ENCODE data around the gene MYMK. TPM values are rescaled to one million over a fixed set of nuclear protein-coding genes. Genes with fewer than 3 reads are reported as not detected.

Gene MYMK
- total RNA-seq, 2 donors from 2014 or later: not detected

DNA sequence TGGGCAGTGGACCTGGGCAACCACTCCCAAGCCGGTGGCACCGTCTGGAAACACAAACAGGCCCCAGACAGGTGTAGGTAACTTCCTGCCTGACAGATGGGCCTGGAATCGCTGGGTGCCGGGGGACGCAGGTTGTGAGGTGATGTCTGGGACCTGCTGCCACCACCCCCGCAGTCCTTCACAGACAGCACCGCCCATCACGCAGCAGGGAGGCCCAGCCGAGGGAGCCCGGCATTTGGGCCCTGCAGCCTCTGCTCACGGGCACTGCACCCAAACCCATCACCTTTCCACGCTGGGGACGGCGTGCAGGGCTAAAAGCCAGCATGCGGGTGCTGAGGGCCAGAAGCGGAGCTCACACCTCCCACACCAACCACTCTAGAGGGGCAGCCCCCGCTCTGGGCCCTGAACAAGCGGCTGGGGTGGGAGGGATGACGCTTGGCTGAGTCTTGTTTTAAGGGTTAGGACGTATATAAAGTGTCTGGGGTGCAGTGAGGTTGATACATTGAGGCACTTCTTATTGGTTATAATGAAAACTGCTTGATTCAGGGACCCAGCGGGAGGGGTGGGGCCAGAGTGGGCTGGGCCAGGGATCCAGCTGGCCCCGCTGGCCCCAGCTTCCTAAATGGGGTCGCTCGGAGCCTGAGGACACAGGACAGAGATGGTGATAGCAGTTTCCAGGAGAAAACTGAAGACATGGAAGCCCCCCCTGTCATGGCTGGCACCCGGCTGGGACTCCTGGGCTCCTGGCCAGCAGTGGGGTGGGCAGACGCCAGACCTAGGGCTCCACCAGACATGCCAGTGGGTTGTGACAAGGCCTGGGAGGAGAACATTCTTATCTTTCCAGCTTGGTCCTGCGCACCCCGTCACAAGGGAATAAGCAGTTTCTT lies 11.3 kb downstream of the MYMK start:
- Histone ChIP-seq H3K36me3 (ENCODE audit: control insufficient read depth, insufficient read depth, low read length) (no peaks in the 10 kb centered on the region), H3K9me3 (ENCODE audit: control insufficient read depth, low read length) (no peaks in the 10 kb centered on the region), H3K9ac (ENCODE audit: extremely low read depth, low read length, poor library complexity, severe bottlenecking) (no peak overlapping the region), H3K4me3 (ENCODE audit: low read length) (no peak overlapping the region), H3K27ac (ENCODE audit: low read depth, low read length) (no peak overlapping the region), H3K4me1 (ENCODE audit: control insufficient read depth, insufficient read depth, low read length) (peaks cover 5% of the 10 kb centered on the region), H3K27me3 (ENCODE audit: control insufficient read depth, insufficient read depth, low read length, poor library complexity, severe bottlenecking) (no peaks in the 10 kb centered on the region)
- peaks cover 8% of the 10 kb centered on the region for H3K4me1 Mint-ChIP-seq
- H3K9me3 Mint-ChIP-seq: no peaks in the 10 kb centered on the region
- H3K36me3 Mint-ChIP-seq (ENCODE audit: low read depth): no peaks in the 10 kb centered on the region
- H3K27ac Mint-ChIP-seq: no peak overlapping the region
- TF ChIP-seq, protein P1, sequence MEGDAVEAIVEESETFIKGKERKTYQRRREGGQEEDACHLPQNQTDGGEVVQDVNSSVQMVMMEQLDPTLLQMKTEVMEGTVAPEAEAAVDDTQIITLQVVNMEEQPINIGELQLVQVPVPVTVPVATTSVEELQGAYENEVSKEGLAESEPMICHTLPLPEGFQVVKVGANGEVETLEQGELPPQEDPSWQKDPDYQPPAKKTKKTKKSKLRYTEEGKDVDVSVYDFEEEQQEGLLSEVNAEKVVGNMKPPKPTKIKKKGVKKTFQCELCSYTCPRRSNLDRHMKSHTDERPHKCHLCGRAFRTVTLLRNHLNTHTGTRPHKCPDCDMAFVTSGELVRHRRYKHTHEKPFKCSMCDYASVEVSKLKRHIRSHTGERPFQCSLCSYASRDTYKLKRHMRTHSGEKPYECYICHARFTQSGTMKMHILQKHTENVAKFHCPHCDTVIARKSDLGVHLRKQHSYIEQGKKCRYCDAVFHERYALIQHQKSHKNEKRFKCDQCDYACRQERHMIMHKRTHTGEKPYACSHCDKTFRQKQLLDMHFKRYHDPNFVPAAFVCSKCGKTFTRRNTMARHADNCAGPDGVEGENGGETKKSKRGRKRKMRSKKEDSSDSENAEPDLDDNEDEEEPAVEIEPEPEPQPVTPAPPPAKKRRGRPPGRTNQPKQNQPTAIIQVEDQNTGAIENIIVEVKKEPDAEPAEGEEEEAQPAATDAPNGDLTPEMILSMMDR (conservative IDR thresholded peaks at IDR 0.05): no peak
- H3K4me3 Mint-ChIP-seq: no peak overlapping the region
- no peak for DNase-seq
- H3K27me3 Mint-ChIP-seq (ENCODE audit: insufficient read depth): no peaks in the 10 kb centered on the region
- WGBS, 2 experiments (ENCODE audit: insufficient coverage in 1 of 2, insufficient read length in 1 of 2): 89 to 91% methylated on average over 15 to 28 of the region's 28 CpGs

DNA sequence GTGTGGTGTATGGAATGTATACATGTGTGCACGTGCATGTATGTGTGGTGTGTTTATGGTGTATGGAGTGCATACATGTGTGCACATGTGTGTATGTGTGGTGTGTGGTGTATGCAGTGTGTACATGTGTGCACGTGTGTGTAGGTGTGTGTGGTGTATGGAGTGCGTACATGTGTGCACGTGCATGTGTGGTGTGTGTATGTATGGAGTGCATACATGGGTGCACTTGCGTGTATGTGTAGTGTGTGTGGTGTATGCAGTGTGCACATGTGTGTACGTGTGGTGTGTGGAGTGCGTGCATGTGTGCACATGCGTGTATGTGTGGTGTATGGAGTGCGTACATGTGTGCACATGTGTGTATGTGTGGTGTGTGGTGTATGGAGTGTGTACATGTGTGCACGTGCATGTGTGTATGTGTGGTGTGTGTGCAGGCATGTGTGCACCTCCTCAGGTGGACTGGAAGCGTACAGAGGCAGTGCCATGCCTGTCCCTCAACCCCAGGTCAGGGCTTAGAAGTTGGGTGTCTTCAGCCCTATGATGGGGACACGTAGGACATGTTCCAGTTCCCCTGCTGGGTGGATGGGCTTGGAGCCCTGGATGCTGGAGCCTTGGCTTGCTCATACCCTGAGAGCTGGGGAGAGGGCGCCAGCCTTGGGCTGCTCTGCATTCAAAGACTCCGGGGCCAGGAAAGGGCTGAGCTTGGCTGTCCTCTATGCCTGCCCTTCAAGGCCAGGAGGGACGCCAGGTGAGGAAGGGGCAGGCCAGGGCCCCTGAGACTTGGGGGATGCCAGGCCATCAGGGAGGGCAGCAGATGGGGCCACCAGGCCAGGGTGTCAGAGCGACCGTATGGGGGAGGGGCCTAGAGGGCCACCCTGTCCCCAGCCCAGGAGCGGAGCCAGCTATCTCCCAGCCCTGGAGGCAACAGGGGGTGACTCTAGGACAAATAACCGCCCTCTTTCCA lies 12.2 kb downstream of the MYMK start:
- TF ChIP-seq, protein P1 (conservative IDR thresholded peaks at IDR 0.05): no peak
- H3K27ac ChIP-seq (ENCODE audit: low read depth, low read length): no peak overlapping the region
- WGBS, 2 experiments (ENCODE audit: insufficient coverage in 1 of 2, insufficient read length in 1 of 2): 89 to 92% methylated on average over 14 to 19 of the region's 19 CpGs
- H3K4me3 ChIP-seq (ENCODE audit: low read length): no peak overlapping the region
- no peaks in the 10 kb centered on the region for H3K36me3 ChIP-seq (ENCODE audit: control insufficient read depth, insufficient read depth, low read length)
- no peaks in the 10 kb centered on the region for H3K9me3 Mint-ChIP-seq
- H3K27me3 Mint-ChIP-seq (ENCODE audit: insufficient read depth): no peaks in the 10 kb centered on the region
- H3K27me3 ChIP-seq (ENCODE audit: control insufficient read depth, insufficient read depth, low read length, poor library complexity, severe bottlenecking): no peaks in the 10 kb centered on the region
- H3K9ac ChIP-seq (ENCODE audit: extremely low read depth, low read length, poor library complexity, severe bottlenecking): no peak overlapping the region
- DNase-seq: no peak
- no peaks in the 10 kb centered on the region for H3K36me3 Mint-ChIP-seq (ENCODE audit: low read depth)
- H3K4me1 ChIP-seq (ENCODE audit: control insufficient read depth, insufficient read depth, low read length): peaks cover 5% of the 10 kb centered on the region
- no peak overlapping the region for H3K4me3 Mint-ChIP-seq
- H3K9me3 ChIP-seq (ENCODE audit: control insufficient read depth, low read length): no peaks in the 10 kb centered on the region
- H3K27ac Mint-ChIP-seq: no peak overlapping the region
- peaks cover 8% of the 10 kb centered on the region for H3K4me1 Mint-ChIP-seq

DNA sequence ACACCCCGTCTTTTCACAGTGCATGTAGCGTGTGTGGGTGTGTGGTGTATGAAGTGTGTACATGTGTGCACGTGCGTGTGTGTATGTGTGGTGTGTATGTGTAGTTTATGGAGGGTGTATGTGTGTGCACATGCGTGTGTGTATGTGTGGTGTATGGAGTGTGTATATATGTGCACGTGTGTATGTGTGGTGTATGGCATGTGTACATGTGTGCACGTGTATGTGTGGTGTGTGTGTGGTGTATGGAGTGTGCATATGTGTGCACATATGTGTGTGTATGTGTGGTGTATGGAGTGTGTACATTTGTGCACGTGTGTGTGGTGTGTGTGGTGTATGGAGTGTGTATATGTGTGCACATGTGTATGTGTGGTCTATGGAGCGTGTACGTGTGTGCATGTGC lies 13.2 kb downstream of the MYMK start:
- no peak overlapping the region for H3K27ac ChIP-seq (ENCODE audit: low read depth, low read length)
- H3K4me3 ChIP-seq (ENCODE audit: low read length): no peak overlapping the region
- Mint-ChIP-seq H3K27ac (no peak overlapping the region), H3K4me1 (peaks cover 8% of the 10 kb centered on the region), H3K4me3 (no peak overlapping the region), H3K27me3 (ENCODE audit: insufficient read depth) (no peaks in the 10 kb centered on the region), H3K9me3 (no peaks in the 10 kb centered on the region), H3K36me3 (ENCODE audit: low read depth) (no peaks in the 10 kb centered on the region)
- H3K4me1 ChIP-seq (ENCODE audit: control insufficient read depth, insufficient read depth, low read length): peaks cover 5% of the 10 kb centered on the region
- 75 to 83% methylated on average over 8 to 10 of the region's 10 CpGs for WGBS, 2 experiments (ENCODE audit: insufficient coverage in 1 of 2, insufficient read length in 1 of 2)
- no peak for DNase-seq
- H3K27me3 ChIP-seq (ENCODE audit: control insufficient read depth, insufficient read depth, low read length, poor library complexity, severe bottlenecking): no peaks in the 10 kb centered on the region
- TF ChIP-seq, protein P1 (conservative IDR thresholded peaks at IDR 0.05): no peak
- H3K36me3 ChIP-seq (ENCODE audit: control insufficient read depth, insufficient read depth, low read length): no peaks in the 10 kb centered on the region
- H3K9me3 ChIP-seq (ENCODE audit: control insufficient read depth, low read length): no peaks in the 10 kb centered on the region
- no peak overlapping the region for H3K9ac ChIP-seq (ENCODE audit: extremely low read depth, low read length, poor library complexity, severe bottlenecking)
